Stimulated activated CD4-positive, alpha-beta T cell treated with anti-CD3 and anti-CD28 coated beads, TNF-alpha, amount 100 ng/mL, for 24 hours (primary cell): ENCODE measurements around the gene COMMD9.

Experiments
- DNase-seq, 3 experiments: peaks; one replicate each; pipeline ENCODE4 v3.0.0-alpha.2; 2020; ENCODE audit warnings: low read depth in 3 of 3

COMMD9 gene

GRCh38 chr11:36224209-36224882 lies 64.9 kb downstream of the COMMD9 start:
- DNase-seq = no peak

GRCh38 chr11:36222831-36223635 lies 66.2 kb downstream of the COMMD9 start:
- no peak for DNase-seq
